NCI-H345 treated with DMSO at 0.1 percent for 48 hours (cell line): ENCODE data around the gene JARID2.

ENCODE experiments used
- DNase-seq: peaks from one replicate; lab custom pipeline; 2025; ENCODE audit not compliant: unreplicated experiment; lab: John Stamatoyannopoulos, UW

Gene JARID2

DNA sequence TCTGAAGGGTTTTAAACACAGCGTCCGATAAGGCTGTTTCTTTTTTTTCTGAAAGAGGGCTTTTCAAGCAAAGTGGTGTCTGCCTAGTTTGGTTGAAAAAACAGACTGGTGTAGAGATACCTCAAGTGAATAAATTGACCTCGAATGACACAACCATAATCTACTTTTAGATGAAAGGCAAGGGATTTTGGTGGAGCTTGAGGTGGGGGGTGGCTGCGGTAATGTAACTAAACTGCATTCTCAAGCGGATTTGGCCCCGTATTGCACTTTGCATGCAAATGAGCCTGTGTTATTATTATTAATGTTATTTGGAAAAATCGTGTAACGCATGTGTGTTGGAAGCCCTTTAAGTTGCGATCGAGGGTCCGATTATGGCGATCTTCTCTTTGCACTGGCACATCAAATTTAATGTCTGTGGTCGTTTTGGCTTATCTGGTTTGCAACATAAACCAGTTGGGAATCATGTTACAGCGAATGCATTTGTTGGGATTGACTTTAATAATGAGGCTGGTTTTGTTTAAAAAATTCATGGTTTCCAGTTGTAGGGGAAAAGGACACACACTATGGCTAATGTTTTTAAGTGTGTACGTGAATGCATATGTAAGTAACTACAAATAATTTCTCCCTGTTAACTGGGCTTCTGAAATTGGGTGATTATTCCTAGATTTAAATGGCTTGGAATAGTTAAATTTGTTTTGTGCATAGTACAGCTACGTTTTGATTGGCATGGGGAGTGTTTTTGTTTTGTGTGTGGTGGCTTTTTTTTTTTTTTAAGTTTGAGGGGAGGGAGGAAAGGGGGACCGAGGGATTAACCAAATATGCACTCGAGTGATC lies 1.0 kb downstream of the JARID2 start:
- no peak for DNase-seq

DNA sequence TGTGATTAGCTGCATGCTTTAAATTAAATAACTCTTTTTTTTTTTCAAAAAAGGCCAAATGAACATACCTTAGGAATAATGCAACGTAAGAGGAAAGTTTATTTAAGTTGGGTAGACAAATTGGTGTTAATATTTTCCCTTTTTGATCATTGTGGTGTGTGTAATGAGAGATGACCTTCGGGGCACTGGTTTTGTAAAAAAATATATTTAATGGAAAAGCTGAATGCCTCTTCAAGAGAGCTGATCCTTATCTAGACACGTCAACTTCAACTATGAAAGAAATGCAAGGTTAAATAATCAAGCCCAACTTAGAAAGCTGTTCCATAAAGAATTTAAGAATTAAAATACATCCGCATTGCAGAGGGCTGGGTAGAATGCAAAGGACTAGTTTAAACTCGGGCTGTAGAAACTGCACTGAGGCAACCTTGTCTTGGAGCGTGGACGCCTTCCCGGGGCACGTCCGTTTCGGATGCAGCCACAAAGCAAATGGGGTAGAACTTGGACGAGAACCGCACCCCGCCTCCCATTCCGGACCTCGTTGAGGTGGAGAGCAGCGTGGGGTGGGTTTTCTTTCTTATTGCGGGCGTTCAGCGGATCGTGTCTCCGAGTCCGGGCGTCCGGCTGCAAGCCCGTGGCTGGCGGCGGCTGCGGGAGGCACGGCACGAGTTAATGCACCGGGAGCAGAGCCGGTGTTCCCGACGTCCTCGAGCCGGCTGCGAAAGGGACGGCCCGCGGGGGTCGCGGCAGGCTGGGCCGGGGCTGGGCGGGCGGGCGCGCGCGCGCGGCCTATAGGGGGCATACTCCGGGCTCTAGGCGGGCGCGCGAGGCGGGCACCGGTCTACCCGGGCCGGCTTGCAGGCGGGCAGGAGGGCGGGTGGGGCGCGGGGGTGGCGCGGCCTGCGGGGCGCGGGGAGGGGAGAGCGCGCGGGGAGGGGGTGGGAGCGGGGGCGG lies 1.9 kb downstream of the JARID2 start:
- DNase-seq = no peak

DNA sequence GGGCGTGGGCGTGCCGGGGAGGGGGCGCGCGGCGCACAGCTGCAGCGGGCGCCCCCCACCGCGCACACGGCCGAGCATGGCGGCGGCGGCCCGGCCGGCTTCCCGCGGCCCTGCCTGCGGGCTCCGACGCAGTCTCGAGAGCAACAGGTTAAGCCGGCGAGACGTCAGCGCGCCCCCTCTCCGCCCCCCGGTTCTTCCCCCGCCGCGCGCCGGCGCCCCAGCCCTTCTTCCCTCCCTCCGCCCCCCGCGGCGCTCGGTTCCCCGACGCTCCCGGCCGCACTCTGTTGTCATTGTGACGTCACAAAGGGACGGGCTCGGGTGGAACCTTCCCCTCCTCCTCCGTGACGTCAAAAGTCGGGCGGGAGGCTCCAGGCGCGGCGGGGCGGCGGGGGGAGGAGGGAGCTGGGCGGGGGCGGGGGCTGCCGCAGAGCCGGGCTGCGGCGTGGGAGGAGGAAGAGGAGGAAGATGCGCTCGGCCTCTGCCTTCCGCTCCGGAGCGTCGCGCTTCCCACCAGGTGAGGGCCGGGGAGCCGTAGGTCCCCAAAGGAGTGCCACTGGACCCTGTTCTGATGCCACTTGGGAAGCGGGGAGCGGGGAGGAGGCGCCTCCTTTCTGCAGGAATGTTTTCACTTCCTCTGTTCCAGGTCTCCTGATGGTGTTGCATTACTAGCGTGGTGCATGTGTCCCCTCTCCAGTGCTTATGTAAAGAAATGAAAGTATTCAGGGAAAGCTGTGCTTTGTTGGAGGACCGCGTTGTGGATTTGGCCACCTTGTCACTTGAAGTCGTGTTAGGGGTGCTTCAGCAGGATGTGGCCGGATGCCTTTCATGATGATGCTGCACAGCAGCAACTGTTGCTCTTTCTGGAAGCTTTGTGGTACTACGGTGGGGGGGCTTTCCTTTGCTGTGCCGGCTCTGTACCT lies 2.8 kb downstream of the JARID2 start:
- DNase-seq = no peak

DNA sequence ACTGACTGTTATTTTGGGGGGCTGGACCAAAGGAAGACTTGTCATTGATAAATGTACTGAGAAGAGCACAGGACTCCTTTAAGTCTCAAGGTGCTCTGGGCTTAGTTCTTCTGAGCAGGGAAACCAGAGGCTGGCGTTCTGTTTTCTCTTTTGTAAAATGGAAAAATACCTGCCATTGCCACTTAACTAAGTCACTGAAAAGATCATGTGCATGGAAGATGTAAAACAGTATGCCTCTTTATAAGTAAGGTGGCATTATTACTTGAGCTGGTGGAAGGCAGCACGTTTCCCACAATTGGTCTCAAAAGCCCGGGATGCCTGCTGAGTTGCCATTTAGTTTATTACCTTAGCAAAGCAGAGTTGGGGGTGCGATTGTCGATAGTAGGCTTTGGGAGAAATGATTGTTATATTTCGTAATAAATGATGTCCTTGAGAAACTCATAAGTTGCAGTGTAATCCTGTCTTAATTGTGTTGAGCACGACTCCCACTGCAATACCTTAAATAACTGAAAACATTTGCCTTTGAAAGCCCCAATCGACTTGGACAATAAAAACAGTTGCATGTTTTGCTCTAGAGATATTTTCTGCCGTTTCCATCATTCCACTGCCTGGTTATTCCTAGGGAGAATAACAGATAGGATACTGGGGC lies 3.6 kb downstream of the JARID2 start:
- no peak for DNase-seq

DNA sequence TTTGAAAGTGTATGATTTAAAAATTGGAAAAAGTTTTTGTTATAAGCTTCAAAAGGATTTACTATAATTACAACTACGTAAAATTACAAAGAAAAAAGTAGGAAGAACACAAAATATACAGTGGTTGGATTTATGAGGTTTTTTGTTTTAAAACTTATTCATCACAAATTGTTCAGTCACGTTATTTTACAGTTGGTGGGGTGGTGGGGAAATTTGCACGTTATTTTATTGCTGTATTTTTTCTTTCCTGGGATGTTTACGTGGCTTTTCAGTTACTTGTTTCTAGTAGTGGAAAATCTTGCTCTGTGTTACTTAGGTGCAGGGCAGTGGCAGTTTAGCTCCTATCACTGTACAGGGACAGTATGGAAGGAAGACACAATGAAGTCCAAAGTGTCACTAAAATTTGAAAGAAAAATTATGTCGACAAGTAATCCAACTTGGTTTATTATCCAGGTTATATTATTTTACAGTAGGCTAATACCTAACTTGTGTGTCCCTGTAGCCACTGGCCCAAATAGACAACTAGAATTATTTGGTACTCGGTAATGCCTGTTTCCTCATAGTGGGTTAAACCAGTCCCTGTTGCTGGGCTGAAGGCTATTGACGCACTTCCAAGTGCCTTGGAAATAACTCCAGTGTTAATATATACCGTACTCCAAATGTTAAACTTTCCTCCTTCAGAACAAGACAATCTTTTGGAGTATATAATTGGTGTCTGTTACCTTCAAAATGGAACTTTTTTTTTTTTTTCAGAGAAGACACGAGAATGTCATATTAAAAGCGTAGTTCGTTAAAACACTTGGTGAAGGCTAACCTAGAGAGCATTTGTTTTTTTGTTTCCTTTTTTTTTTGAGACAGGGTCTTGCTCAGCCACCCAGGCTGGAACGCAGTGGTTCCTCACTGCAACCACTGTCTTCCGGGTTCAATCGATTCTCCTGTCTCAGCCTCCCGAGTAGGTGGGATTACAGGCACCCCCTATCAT lies 4.6 kb downstream of the JARID2 start:
- DNase-seq = no peak

DNA sequence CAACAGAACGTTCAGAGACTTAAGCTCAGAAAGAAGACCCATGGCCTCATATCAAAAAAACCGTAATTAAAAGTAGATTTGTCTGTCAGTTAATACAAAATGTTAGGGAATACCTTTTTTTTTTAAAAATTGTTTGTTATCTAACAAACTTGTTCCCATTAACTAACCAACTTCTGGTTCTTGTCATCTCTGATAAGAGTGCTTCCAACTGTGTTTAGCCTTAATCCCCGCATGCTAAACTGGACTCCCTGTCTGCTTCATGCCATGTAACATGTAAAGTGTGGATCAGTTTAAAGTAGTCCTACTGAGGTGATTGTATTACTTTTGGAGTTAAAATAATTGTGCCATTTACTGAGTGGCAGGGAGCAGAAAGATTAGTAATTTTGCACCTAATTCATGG lies 6.3 kb downstream of the JARID2 start:
- no peak for DNase-seq

DNA sequence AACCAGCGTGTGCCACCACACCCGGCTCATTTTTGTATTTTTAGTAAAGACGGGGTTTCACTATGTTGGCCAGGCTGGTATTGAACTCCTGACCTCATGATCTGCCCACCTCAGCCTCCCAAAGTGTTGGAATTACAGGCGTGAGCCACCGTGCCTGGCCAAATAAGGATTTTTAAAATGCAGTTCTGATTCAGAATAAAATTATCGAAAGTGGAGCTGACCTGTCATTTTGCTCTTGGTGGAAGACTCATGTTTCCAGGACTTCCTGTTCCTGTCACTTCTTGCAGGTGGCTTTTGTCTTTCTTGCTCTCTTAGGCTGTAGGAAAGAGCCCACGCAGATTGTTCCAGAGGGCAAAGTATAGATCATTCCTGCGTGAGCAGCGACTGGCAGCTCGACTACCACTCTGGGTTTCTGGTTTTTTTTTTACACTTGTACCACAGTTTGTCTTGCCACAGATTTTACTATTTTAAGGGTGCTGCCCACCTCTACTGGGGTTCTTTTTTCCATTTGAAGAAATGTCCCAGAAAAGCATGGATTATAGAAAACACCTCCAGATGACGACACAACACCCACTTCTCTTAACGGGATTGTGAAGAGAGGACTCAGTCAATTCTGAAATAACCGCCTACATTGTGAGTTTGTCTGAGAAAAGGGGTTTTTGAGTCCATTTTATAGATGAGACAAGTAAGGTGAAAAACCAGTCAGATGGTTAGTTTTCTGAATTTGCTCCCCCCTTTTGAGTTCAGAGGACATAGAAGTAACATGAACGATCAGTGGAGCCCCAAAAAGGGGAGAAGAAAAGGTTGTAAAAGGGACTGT lies 7.5 kb downstream of the JARID2 start:
- no peak for DNase-seq

DNA sequence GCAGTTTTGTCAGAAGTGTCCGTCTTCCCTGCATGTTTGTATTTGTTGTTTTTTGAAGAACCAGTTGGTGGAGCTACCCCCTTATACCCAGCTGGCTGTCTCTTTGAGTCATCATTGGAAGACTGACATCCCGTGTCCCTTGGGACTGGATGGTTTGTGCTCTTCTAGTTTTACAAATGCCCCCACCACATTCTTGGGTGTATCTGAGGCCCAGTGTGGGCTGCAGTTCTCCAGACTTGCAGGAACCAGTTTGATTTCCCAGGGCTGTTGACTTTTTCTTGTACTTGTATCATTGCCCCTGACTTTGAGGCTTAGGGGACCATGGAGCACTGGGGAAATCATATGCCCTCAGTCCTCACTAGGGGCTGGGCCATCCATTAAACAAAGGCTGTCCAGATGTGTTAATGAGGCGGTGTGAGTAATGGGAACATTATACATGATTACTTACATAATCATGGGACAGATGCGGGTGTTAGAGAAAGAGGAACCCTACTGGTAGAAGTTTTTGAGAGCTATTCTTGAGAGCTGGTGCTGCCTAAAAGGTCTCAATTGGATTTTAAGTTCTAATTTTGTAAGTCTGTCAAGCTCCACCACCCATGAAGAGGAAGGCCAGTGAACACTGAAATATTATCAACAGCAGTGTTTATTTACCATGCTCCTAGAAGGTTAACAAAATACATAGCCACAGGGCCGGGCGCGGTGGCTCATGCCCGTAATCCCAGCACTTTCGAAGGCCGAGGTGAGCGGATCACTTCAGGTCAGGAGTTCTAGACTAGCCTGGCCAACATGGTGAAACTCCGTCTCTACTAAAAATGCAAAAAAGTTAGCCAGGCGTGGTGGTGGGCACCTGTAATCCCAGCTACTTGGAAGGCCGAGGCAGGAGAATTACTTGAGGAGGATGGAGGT lies 8.5 kb downstream of the JARID2 start:
- DNase-seq = no peak

DNA sequence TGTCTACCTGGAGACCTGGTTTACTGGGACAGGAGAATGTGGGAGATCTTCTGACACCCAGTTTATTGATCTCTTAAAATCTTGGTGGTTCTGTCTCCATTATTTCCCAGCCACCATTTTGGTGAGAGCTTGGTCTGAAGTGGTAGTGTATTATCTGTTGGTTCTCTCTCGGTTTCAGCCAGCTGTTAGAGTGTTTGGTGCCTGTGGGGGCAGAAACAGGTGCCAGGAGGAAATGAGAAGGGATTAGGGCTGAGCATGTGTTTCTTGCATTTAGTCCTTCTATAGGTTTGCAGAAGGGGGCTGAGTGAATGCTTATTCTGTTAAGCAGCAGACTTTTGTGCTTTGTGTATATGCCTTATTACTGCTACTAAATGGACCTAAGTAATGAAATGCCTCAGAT lies 9.6 kb downstream of the JARID2 start:
- no peak for DNase-seq

DNA sequence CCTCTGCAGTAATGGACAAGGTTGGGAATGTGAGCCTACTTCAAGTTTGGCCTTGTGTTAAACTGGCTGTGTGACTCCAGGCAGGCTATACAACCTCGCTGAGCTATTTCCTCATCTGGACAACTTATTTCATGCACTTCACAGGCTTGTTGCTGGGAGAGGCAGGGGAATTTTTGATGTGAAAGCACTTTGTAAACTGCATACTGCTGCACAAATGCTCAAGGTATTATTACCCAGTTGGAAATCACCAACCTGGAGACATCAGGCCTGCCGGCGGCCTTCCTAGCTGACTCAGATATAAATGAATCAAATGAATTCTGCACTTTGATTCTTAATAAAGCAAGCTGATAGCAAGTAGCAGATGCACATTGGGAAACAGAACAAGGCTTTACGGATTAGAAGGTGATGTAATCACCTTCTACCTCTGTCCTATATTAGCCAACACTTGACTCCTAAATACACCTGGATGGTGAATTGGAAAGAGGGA lies 10.1 kb downstream of the JARID2 start:
- no peak for DNase-seq

DNA sequence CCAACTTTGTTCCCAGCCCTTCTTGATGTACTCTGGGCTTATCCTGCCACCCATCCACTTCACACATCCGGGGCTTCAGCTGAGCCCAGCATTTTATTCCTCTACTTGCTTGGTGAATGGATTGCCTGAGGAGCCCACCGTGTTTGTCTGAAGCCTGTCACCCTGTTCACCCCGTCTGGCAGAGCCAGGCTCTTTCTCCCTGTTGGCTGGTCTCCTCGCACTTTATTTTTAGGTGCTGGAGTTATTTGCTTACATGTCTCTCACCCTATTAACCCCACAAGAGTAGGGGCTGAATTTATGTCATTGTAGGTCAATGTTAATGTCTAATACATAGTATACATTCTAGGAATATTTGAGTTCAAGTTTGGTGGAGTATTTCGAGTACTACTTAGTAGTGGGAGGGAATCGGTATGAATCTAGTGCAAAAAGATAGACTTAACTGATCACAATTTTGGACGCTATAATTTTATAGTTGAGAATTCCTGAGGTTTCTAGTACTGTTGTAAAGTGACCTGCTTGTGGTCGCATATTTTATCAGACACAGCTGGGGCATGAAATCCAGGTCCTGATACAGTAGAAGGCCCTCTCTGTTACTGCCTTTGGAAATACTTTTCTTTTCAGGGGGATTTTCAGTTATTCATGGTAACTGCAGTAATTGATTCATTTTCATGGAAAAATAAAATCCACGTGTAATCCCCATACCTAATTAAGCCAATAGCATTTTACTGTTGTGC lies 10.8 kb downstream of the JARID2 start:
- no peak for DNase-seq

DNA sequence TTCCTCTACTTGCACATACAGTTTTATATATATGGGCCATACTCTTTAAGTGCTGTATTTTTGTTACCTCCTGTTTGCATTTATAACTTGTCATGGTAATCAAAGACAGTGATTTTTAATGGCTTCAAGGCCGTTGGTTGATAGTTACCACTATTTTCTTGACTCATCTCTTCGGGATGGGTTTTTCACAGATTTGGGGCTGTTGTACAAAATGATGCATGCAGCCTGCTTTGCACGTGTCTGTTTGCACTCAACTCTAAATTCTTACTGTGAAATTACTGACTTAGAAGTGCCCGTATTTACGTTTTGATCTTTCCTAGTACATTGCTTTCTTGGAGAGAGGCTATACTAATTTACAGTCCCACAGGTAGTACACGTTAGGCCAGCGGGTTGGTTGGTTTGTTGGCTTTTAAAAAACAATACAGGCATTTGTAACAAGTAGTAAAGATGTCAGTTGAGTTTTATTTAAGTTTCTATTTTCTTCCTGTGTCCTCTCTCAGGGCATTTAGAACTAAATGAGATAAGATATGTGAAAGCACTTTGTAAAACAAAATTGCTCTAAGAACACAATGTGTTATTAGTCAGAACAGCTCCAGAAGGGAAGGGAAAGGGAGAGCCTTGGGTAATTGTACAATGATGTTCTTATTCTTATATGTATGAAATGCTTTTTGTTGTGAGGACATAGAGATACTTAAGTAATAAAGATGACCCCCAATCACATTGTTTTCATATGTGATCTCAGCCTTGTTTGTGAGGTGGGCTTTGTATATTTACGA lies 11.7 kb downstream of the JARID2 start:
- no peak for DNase-seq

DNA sequence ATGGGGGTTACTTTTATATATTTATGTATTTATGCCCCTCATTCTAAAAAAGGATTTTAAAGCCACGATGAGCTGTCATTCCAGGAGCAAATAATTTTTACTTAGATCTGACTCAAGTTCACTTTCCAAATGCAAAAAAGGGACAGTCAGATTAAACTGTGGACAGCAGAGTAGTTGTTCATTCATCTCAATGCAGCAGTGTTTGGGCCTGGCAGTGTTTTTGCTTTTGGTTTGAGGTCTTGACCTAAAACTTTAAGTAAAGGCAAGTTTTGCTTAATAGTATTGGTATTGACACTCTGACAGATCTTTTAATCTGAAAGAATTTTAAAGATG lies 13.9 kb downstream of the JARID2 start:
- DNase-seq = no peak

DNA sequence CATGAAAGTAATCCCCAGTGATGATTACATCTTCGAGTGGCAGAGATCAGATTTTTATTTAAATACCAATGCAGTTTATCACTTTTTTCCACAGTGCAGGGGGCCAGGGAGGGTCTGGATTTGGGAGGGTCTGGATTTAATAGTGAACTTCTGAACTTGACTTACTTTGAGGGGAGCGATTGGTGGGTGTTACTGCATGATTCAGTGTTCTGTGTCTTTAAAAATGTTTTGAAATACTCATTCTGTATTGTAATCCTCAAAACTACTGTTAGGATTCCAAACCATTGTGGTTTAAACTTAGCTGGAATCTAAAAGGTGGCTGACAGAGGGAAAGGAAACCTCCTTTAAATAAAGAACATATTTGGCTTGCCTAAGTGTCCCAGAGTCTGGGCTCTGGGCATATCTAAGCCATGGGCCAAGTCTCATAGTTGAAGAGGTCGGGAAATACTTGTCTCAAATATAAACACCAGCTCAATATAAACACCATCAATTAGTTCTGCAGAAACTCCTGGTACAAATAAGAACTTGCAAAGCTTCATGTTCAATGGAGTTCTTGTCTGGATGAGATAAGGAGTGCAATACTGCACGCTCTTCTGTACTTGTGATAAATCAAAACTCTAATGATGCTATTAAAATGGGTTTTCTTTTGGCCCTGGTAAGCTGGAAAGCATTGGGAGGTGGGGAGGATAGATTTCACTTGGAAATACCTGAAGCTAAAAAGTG lies 14.4 kb downstream of the JARID2 start:
- DNase-seq = no peak

DNA sequence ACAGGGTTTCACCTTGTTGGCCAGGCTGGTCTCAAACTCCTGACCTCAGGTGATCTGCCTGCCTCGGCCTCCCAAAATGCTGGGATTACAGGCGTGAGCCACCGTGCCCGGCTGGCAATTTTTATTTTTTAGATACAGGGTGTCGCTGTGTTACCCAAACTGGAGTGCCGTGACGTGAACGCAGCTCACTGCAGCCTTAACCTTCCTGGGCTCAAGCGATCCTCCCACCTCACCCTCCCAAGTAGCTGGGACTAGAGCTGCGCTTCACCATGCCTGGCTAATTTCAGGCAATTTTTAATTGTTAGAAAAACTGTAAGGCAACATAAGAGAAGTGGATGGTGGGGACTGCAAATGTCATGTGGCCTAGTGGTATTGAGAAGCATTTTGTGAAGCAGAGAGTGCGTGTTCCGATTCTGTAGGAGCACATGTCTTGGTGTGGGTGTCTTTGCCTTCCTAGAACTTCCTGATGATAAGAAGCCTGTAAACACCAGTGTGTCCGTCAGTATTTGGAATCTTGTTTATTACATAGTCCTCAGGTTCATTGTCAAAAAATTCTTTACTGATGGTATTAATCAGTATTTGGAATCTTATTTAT lies 18.0 kb downstream of the JARID2 start:
- no peak for DNase-seq
